ENCODE measurements around the gene PLCXD3. TPM values are rescaled to one million over a fixed set of nuclear protein-coding genes. Genes with fewer than 3 reads are reported as not detected.

PLCXD3 gene
- total and polyA plus RNA-seq, 8 donors: 0.07 to 4.8 (median 0.12) TPM

- ATAC-seq: peak; percentile 58
Observed at GRCh38 chr5:41414598-41414997, 95.8 kb downstream of the PLCXD3 start.

GRCh38 chr5:41413074-41413473, 97.3 kb downstream of the PLCXD3 start:
- TF ChIP-seq CTCF (IDR thresholded peaks at IDR 0.05): no peak
- no peak for DNase-seq
- intact Hi-C loops (cut with DNase I): no loop called here
- ATAC-seq: no peak
- Histone ChIP-seq H3K27me3 (no peaks in the 10 kb centered on the region), H3K27ac (no peak overlapping the region), H3K36me3 (no peaks in the 10 kb centered on the region), H3K9me3 (no peaks in the 10 kb centered on the region), H3K4me1 (no peaks in the 10 kb centered on the region), H3K4me3 (no peak overlapping the region)

More at GRCh38 chr5:41414598-41414997, 95.8 kb downstream of the PLCXD3 start:
- intact Hi-C loops (cut with DNase I): no loop called here
- no peaks in the 10 kb centered on the region for H3K4me1 ChIP-seq
- H3K4me3 ChIP-seq: no peak overlapping the region
- no peak for TF ChIP-seq CTCF (IDR thresholded peaks at IDR 0.05)
- no peak overlapping the region for H3K27ac ChIP-seq
- no peaks in the 10 kb centered on the region for H3K36me3 ChIP-seq
- H3K9me3 ChIP-seq: no peaks in the 10 kb centered on the region
- no peaks in the 10 kb centered on the region for H3K27me3 ChIP-seq
- DNase-seq: no peak

GRCh38 chr5:41412496-41412895, 97.9 kb downstream of the PLCXD3 start:
- Histone ChIP-seq H3K27ac (no peak overlapping the region), H3K27me3 (no peaks in the 10 kb centered on the region), H3K4me3 (no peak overlapping the region), H3K4me1 (no peaks in the 10 kb centered on the region), H3K36me3 (no peaks in the 10 kb centered on the region), H3K9me3 (no peaks in the 10 kb centered on the region)
- intact Hi-C loops (cut with DNase I): no loop called here
- ATAC-seq: no peak
- DNase-seq: no peak
- no peak for TF ChIP-seq CTCF (IDR thresholded peaks at IDR 0.05)

GRCh38 chr5:41410737-41411136, 99.7 kb downstream of the PLCXD3 start:
- no peak for DNase-seq
- no peak overlapping the region for H3K27ac ChIP-seq
- H3K36me3 ChIP-seq: no peaks in the 10 kb centered on the region
- TF ChIP-seq CTCF (IDR thresholded peaks at IDR 0.05): no peak
- ATAC-seq: no peak
- H3K4me1 ChIP-seq: no peaks in the 10 kb centered on the region
- intact Hi-C loops (cut with DNase I): no loop called here
- H3K9me3 ChIP-seq: no peaks in the 10 kb centered on the region
- no peaks in the 10 kb centered on the region for H3K27me3 ChIP-seq
- no peak overlapping the region for H3K4me3 ChIP-seq

GRCh38 chr5:41410307-41410706, 100.1 kb downstream of the PLCXD3 start:
- intact Hi-C loops (cut with DNase I): no loop called here
- no peak for TF ChIP-seq CTCF (IDR thresholded peaks at IDR 0.05)
- ATAC-seq (no peak), DNase-seq (no peak)
- Histone ChIP-seq H3K27ac (no peak overlapping the region), H3K9me3 (no peaks in the 10 kb centered on the region), H3K4me1 (no peaks in the 10 kb centered on the region), H3K36me3 (no peaks in the 10 kb centered on the region), H3K4me3 (no peak overlapping the region), H3K27me3 (no peaks in the 10 kb centered on the region)
